ENCODE data around the gene LYST. TPM values are rescaled to one million over a fixed set of nuclear protein-coding genes. Genes with fewer than 3 reads are reported as not detected.

LYST gene
- total and polyA plus RNA-seq, 2 of the 8 experiments (the other 6 are each of a cell fraction or from before 2014, with no cell fraction given): 0.29 to 0.58 TPM

DNA sequence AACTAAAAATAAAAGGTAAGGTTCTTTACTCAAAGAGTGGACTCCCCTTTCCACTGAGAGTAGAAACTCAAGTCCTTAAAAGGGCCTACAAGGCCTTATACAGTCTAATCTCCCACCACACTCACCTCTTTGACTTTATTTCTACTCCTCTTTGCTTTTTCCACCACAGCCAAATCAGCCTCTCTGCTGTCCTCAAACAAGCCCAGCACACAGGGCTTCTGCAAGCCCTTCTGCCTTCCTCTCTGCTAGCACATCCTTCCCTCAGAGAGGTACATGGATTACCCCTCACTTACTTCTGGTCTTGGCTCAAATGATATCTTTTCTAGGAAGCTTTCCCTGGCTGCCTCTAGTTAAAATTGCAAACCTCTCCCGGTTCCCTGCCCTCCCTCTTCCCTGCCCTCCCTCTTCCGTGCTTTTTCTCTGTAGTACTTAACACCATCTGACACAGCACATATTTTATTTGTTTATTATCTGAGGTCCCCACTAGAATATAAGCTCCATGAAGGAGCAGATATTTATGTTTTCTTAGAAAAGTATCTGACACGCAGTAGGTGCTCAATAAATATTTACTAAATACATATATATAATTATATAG is 1.7 kb downstream of the LYST start (continued):
- no peak for TF ChIP-seq CHD7 (IDR thresholded peaks at IDR 0.05; ENCODE audit: insufficient replicate concordance, low read length)
- no peak for TF ChIP-seq CHD2 (IDR thresholded peaks at IDR 0.05; ENCODE audit: low read length)
- TF ChIP-seq RNF2 (IDR thresholded peaks at IDR 0.05; ENCODE audit: borderline replicate concordance, low read depth, low read length, missing control alignments, poor library complexity, severe bottlenecking): no peak
- no peak for TF ChIP-seq NANOG (IDR thresholded peaks at IDR 0.05; ENCODE audit: insufficient read depth, low read depth, low read length, poor library complexity, severe bottlenecking)
- TF ChIP-seq POLR2AphosphoS5 (IDR thresholded peaks at IDR 0.05; ENCODE audit: low read depth, low read length): no peak
- no peak for TF ChIP-seq EGR1 (IDR thresholded peaks at IDR 0.05; ENCODE audit: borderline replicate concordance, low read depth, low read length)
- TF ChIP-seq RBBP5 (IDR thresholded peaks at IDR 0.05; ENCODE audit: borderline replicate concordance, low read depth, low read length): no peak
- TF ChIP-seq TAF7 (optimal IDR thresholded peaks at IDR 0.05; ENCODE audit: borderline replicate concordance, low read depth, low read length): no peak
- no peak for TF ChIP-seq JUND (IDR thresholded peaks at IDR 0.05; ENCODE audit: low read length)
- TF ChIP-seq KDM5A (IDR thresholded peaks at IDR 0.05; ENCODE audit: low read length): no peak
- no peak for TF ChIP-seq RXRA (IDR thresholded peaks at IDR 0.05; ENCODE audit: insufficient read depth, low read depth, low read length)

All from H1 (cell line).